ENCODE data around the gene AKAP12. TPM values are rescaled to one million over a fixed set of nuclear protein-coding genes. Genes with fewer than 3 reads are reported as not detected.

AKAP12 gene
- total and polyA plus RNA-seq, 2 donors from 2014 or later, result 10.2 to 84.6 TPM

- Histone ChIP-seq H3K9ac (ENCODE audit: low read length in 3 of 3) (no peak overlapping the region), H3K27ac (ENCODE audit: low read depth in 2 of 2, low read length in 2 of 2) (no peak overlapping the region), H3K9me3 (ENCODE audit: control insufficient read depth in 2 of 3, insufficient read depth in 1 of 3, low read length in 3 of 3) (no peaks in the 10 kb centered on the region), H3K36me3 (ENCODE audit: control insufficient read depth in 2 of 3, insufficient read depth in 3 of 3, low read length in 3 of 3) (no peaks in the 10 kb centered on the region), H3K4me1 (ENCODE audit: control insufficient read depth in 2 of 3, insufficient read depth in 2 of 3, low read depth in 1 of 3, low read length in 3 of 3) (no peaks in the 10 kb centered on the region), H3K4me3 (ENCODE audit: low read length in 3 of 3) (no peak overlapping the region), H3K27me3 (ENCODE audit: control insufficient read depth, insufficient read depth, low read length) (no peaks in the 10 kb centered on the region)
- intact Hi-C loops (cut with DNase I), result loop anchor here (5.0 kb wide), 1 partner anchor 313 kb away; no protein-coding TSS in a partner anchor
- no peak for TF ChIP-seq CTCF (IDR thresholded peaks at IDR 0.05; ENCODE audit: borderline replicate concordance, extremely low read depth, insufficient read depth)
- DNase-seq, result peak in 2 of 5 donors; percentile 49 to 84
- FAIRE-seq, result no peak
Measured at GRCh38 chr6:151330130-151330696, 90.4 kb downstream of the AKAP12 start.

GRCh38 chr6:151335930-151336329 lies 96.2 kb downstream of the AKAP12 start:
- Histone ChIP-seq H3K27me3 (ENCODE audit: control insufficient read depth, insufficient read depth, low read length) (no peaks in the 10 kb centered on the region), H3K9ac (ENCODE audit: low read length in 3 of 3) (no peak overlapping the region), H3K27ac (ENCODE audit: low read depth in 2 of 2, low read length in 2 of 2) (no peak overlapping the region), H3K4me1 (ENCODE audit: control insufficient read depth in 2 of 3, insufficient read depth in 2 of 3, low read depth in 1 of 3, low read length in 3 of 3) (no peaks in the 10 kb centered on the region), H3K9me3 (ENCODE audit: control insufficient read depth in 2 of 3, insufficient read depth in 1 of 3, low read length in 3 of 3) (no peaks in the 10 kb centered on the region), H3K36me3 (ENCODE audit: control insufficient read depth in 2 of 3, insufficient read depth in 3 of 3, low read length in 3 of 3) (no peaks in the 10 kb centered on the region), H3K4me3 (ENCODE audit: low read length in 3 of 3) (no peak overlapping the region)
- FAIRE-seq, result no peak
- no peak for TF ChIP-seq CTCF (IDR thresholded peaks at IDR 0.05; ENCODE audit: borderline replicate concordance, extremely low read depth, insufficient read depth)
- no peak for DNase-seq
- intact Hi-C loops (cut with DNase I), result no loop called here

- no peak for TF ChIP-seq CTCF (IDR thresholded peaks at IDR 0.05; ENCODE audit: borderline replicate concordance, extremely low read depth, insufficient read depth)
Measured at GRCh38 chr6:151338651-151339200, 99.0 kb downstream of the AKAP12 start.

More at GRCh38 chr6:151338651-151339200, 99.0 kb downstream of the AKAP12 start:
- FAIRE-seq (no peak), DNase-seq (no peak)
- Histone ChIP-seq H3K9ac (ENCODE audit: low read length in 3 of 3) (no peak overlapping the region), H3K27me3 (ENCODE audit: control insufficient read depth, insufficient read depth, low read length) (no peaks in the 10 kb centered on the region), H3K36me3 (ENCODE audit: control insufficient read depth in 2 of 3, insufficient read depth in 3 of 3, low read length in 3 of 3) (no peaks in the 10 kb centered on the region), H3K27ac (ENCODE audit: low read depth in 2 of 2, low read length in 2 of 2) (no peak overlapping the region), H3K4me1 (ENCODE audit: control insufficient read depth in 2 of 3, insufficient read depth in 2 of 3, low read depth in 1 of 3, low read length in 3 of 3) (no peaks in the 10 kb centered on the region), H3K4me3 (ENCODE audit: low read length in 3 of 3) (no peak overlapping the region), H3K9me3 (ENCODE audit: control insufficient read depth in 2 of 3, insufficient read depth in 1 of 3, low read length in 3 of 3) (no peaks in the 10 kb centered on the region)
- intact Hi-C loops (cut with DNase I), result no loop called here

All from kidney (tissue), 14 donors.